ENCODE data around the gene PALM.

Gene PALM

DNA sequence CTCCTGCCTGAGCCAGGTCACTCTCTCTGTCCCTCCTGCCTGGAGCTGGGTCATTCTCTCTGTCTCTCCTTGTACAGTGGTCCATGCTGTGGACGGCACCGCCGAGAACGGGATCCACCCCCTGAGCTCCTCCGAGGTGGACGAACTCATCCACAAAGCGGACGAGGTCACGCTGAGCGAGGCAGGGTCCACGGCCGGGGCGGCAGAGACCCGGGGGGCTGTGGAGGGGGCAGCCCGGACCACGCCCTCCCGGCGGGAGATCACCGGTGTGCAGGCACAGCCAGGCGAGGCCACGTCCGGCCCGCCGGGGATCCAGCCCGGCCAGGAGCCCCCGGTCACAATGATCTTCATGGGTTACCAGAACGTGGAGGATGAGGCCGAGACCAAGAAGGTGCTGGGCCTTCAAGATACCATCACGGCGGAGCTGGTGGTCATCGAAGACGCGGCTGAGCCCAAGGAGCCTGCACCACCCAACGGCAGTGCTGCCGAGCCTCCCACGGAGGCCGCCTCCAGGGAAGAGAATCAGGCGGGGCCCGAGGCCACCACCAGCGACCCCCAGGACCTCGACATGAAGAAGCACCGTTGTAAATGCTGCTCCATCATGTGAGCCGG, 37.6 kb downstream of the PALM start:
- H4K20me1 ChIP-seq (ENCODE audit: insufficient read depth, low read length): no peaks in the 10 kb centered on the region
- no peak overlapping the region for H3K4me2 ChIP-seq (ENCODE audit: low read length)
- no peak overlapping the region for H3K9ac ChIP-seq (ENCODE audit: low read length)
- no peak overlapping the region for H3K27ac ChIP-seq (ENCODE audit: low read length)
- H3K36me3 ChIP-seq (replicated peaks; ENCODE audit: low read depth, low read length): no peaks in the 10 kb centered on the region
- no peak overlapping the region for H2AFZ ChIP-seq (ENCODE audit: low read depth, low read length)
- H3K4me3 ChIP-seq (ENCODE audit: low read length): no peak overlapping the region
- no peaks in the 10 kb centered on the region for H3K79me2 ChIP-seq (ENCODE audit: low read length)
- TF ChIP-seq, protein P1, sequence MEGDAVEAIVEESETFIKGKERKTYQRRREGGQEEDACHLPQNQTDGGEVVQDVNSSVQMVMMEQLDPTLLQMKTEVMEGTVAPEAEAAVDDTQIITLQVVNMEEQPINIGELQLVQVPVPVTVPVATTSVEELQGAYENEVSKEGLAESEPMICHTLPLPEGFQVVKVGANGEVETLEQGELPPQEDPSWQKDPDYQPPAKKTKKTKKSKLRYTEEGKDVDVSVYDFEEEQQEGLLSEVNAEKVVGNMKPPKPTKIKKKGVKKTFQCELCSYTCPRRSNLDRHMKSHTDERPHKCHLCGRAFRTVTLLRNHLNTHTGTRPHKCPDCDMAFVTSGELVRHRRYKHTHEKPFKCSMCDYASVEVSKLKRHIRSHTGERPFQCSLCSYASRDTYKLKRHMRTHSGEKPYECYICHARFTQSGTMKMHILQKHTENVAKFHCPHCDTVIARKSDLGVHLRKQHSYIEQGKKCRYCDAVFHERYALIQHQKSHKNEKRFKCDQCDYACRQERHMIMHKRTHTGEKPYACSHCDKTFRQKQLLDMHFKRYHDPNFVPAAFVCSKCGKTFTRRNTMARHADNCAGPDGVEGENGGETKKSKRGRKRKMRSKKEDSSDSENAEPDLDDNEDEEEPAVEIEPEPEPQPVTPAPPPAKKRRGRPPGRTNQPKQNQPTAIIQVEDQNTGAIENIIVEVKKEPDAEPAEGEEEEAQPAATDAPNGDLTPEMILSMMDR (IDR thresholded peaks at IDR 0.05; ENCODE audit: low read depth, low read length): no peak
- no peak for TF ChIP-seq EZH2phosphoT487 (IDR thresholded peaks at IDR 0.05; ENCODE audit: low read depth)
- no peaks in the 10 kb centered on the region for H3K9me3 ChIP-seq (ENCODE audit: insufficient read depth, low read length)
- no peaks in the 10 kb centered on the region for H3K27me3 ChIP-seq (ENCODE audit: low read depth, low read length)
- H3K4me1 ChIP-seq (ENCODE audit: low read length): no peaks in the 10 kb centered on the region

DNA sequence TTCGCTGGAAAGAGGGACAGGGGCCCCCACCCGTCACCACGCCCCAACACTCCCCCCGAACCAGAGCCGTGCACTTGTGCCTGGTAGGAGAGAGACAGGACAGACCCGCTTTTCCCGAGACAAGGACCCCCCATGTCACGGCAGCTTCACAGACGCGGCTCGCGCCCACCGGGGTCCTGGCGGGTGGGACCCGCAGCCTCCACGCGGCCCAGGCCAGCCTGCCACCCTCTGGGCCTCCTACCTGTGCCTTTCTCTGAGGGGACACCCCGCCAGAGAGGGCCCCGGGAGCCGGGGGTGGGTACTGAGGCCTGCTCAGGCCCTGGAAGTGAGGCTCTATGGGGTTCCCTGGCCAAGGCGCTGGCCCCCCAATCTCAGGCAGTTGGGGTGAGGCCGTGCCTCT, 38.2 kb downstream of the PALM start:
- H3K4me1 ChIP-seq (ENCODE audit: low read length): no peaks in the 10 kb centered on the region
- H3K36me3 ChIP-seq (replicated peaks; ENCODE audit: low read depth, low read length): no peaks in the 10 kb centered on the region
- H3K9ac ChIP-seq (ENCODE audit: low read length): no peak overlapping the region
- H2AFZ ChIP-seq (ENCODE audit: low read depth, low read length): no peak overlapping the region
- H3K79me2 ChIP-seq (ENCODE audit: low read length): no peaks in the 10 kb centered on the region
- no peak overlapping the region for H3K4me3 ChIP-seq (ENCODE audit: low read length)
- H4K20me1 ChIP-seq (ENCODE audit: insufficient read depth, low read length): no peaks in the 10 kb centered on the region
- no peaks in the 10 kb centered on the region for H3K9me3 ChIP-seq (ENCODE audit: insufficient read depth, low read length)
- no peaks in the 10 kb centered on the region for H3K27me3 ChIP-seq (ENCODE audit: low read depth, low read length)
- no peak for TF ChIP-seq EZH2phosphoT487 (IDR thresholded peaks at IDR 0.05; ENCODE audit: low read depth)
- TF ChIP-seq, protein P1 (IDR thresholded peaks at IDR 0.05; ENCODE audit: low read depth, low read length): no peak
- no peak overlapping the region for H3K27ac ChIP-seq (ENCODE audit: low read length)
- H3K4me2 ChIP-seq (ENCODE audit: low read length): no peak overlapping the region

DNA sequence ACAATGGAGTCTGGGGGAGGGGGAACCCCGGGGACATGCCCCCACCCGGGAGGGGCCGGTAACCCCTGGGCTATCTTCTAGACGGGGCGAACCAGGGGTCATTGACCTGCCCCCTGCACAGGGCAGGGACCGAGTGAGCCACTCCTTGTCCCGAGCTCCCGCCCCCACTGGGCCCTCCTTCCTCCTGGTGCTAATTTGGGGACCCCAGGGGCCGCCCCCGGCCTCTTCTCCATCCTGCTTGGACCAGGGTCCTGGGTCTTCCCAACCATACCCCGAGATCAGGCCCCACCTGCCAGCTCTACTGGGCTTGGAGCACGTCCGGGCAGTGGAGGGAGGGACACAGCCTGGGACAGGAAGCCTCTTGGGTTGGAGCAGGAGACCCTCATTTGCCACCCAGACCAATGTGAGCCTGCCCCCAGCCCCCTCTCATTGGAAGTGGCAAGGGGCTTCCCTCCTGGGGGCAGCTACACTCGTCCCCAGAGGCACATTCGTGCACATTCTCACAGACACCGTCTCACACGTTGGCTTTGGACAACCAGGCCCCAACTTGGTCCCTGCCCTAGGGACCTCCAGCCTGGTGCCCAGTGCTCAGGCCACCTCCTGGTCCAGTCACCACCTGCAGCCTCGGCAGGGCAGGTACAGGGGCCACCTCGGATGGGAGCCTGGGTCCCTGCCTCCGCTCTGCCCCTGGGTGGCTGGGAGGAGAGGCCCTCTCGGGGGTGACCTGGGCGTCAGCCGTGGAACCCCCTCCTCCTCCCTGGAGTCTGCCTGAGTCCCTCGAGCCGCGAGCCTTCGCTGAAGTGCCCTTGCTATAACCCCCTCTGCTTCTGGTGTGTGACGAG, 38.9 kb downstream of the PALM start:
- Histone ChIP-seq H3K36me3 (replicated peaks; ENCODE audit: low read depth, low read length) (no peaks in the 10 kb centered on the region), H3K9ac (ENCODE audit: low read length) (no peak overlapping the region), H3K4me1 (ENCODE audit: low read length) (no peaks in the 10 kb centered on the region), H3K27me3 (ENCODE audit: low read depth, low read length) (no peaks in the 10 kb centered on the region), H2AFZ (ENCODE audit: low read depth, low read length) (no peak overlapping the region), H3K4me2 (ENCODE audit: low read length) (no peak overlapping the region), H4K20me1 (ENCODE audit: insufficient read depth, low read length) (no peaks in the 10 kb centered on the region), H3K79me2 (ENCODE audit: low read length) (no peaks in the 10 kb centered on the region), H3K27ac (ENCODE audit: low read length) (no peak overlapping the region), H3K4me3 (ENCODE audit: low read length) (no peak overlapping the region), H3K9me3 (ENCODE audit: insufficient read depth, low read length) (no peaks in the 10 kb centered on the region)
- TF ChIP-seq, protein P1 (IDR thresholded peaks at IDR 0.05; ENCODE audit: low read depth, low read length): no peak
- no peak for TF ChIP-seq EZH2phosphoT487 (IDR thresholded peaks at IDR 0.05; ENCODE audit: low read depth)

DNA sequence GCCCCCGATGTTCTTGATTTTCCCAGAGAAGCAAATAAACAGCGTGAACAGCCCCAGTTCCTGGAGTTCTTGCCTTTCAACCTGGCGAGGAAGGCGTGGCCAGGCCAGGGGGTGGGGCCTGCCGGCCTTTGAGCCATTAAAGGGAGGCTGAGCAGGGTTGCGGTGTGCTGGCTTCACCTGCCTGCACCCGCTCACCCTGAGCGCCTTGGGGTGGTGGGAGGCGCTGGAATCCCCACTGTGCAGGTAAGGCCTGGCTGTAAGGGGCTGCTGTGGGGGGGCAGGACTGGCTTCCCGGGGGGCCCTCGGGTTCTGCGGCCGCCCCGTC, 39.5 kb downstream of the PALM start:
- no peaks in the 10 kb centered on the region for H3K9me3 ChIP-seq (ENCODE audit: insufficient read depth, low read length)
- no peak overlapping the region for H3K27ac ChIP-seq (ENCODE audit: low read length)
- no peak overlapping the region for H3K4me2 ChIP-seq (ENCODE audit: low read length)
- no peaks in the 10 kb centered on the region for H3K4me1 ChIP-seq (ENCODE audit: low read length)
- no peaks in the 10 kb centered on the region for H4K20me1 ChIP-seq (ENCODE audit: insufficient read depth, low read length)
- H2AFZ ChIP-seq (ENCODE audit: low read depth, low read length): no peak overlapping the region
- H3K27me3 ChIP-seq (ENCODE audit: low read depth, low read length): no peaks in the 10 kb centered on the region
- no peaks in the 10 kb centered on the region for H3K79me2 ChIP-seq (ENCODE audit: low read length)
- H3K36me3 ChIP-seq (replicated peaks; ENCODE audit: low read depth, low read length): no peaks in the 10 kb centered on the region
- H3K9ac ChIP-seq (ENCODE audit: low read length): no peak overlapping the region
- H3K4me3 ChIP-seq (ENCODE audit: low read length): no peak overlapping the region
- no peak for TF ChIP-seq EZH2phosphoT487 (IDR thresholded peaks at IDR 0.05; ENCODE audit: low read depth)

Measured in OCI-LY3 (cell line).